ENCODE measurements around the gene HLA-A. TPM values are rescaled to one million over a fixed set of nuclear protein-coding genes. Genes with fewer than 3 reads are reported as not detected.

HLA-A gene
- total and polyA plus RNA-seq, 5 donors from 2014 or later: 2,388 to 5,572 (median 3,890) TPM

- ATAC-seq (ENCODE audit: low read depth in 2 of 2): no peak
- Histone ChIP-seq H3K27me3 (ENCODE audit: control insufficient read depth, insufficient read depth, low read length) (no peaks in the 10 kb centered on the region), H3K9me3 (ENCODE audit: control insufficient read depth in 2 of 2, low read length in 2 of 2) (no peaks in the 10 kb centered on the region), H3K4me3 (ENCODE audit: low read depth, low read length) (no peak overlapping the region), H3K36me3 (ENCODE audit: control insufficient read depth, insufficient read depth, low read length) (no peaks in the 10 kb centered on the region), H3K27ac (ENCODE audit: insufficient read depth, low read length, poor library complexity, severe bottlenecking) (no peak overlapping the region), H3K4me1 (ENCODE audit: control insufficient read depth, insufficient read depth, low read length, poor library complexity, severe bottlenecking) (no peaks in the 10 kb centered on the region)
- Mint-ChIP-seq H3K36me3 (peaks cover 5% of the 10 kb centered on the region), H3K4me1 (peaks cover 0 to 5% (median 0%) of the 10 kb centered on the region in 4 donors), H3K4me3 (no peak overlapping the region), H3K9me3 (no peaks in the 10 kb centered on the region), H3K27ac (no peak overlapping the region), H3K27me3 (no peaks in the 10 kb centered on the region)
- DNase-seq: no peak
These were observed 32.3 kb upstream of the HLA-A start for GRCh38 chr6:29909985-29910384.

GRCh38 chr6:29912840-29913239, 29.5 kb upstream of the HLA-A start:
- Mint-ChIP-seq H3K36me3 (peaks cover 5% of the 10 kb centered on the region), H3K4me1 (peaks cover 0 to 5% (median 0%) of the 10 kb centered on the region in 4 donors), H3K9me3 (no peaks in the 10 kb centered on the region), H3K27me3 (no peaks in the 10 kb centered on the region), H3K4me3 (no peak overlapping the region), H3K27ac (no peak overlapping the region)
- ATAC-seq (ENCODE audit: low read depth in 2 of 2) (no peak), DNase-seq (no peak)
- H3K27me3 ChIP-seq (ENCODE audit: control insufficient read depth, insufficient read depth, low read length): no peaks in the 10 kb centered on the region
- no peaks in the 10 kb centered on the region for H3K36me3 ChIP-seq (ENCODE audit: control insufficient read depth, insufficient read depth, low read length)
- no peak overlapping the region for H3K4me3 ChIP-seq (ENCODE audit: low read depth, low read length)
- no peaks in the 10 kb centered on the region for H3K9me3 ChIP-seq (ENCODE audit: control insufficient read depth in 2 of 2, low read length in 2 of 2)
- no peak overlapping the region for H3K27ac ChIP-seq (ENCODE audit: insufficient read depth, low read length, poor library complexity, severe bottlenecking)
- H3K4me1 ChIP-seq (ENCODE audit: control insufficient read depth, insufficient read depth, low read length, poor library complexity, severe bottlenecking): no peaks in the 10 kb centered on the region

- no peak for DNase-seq
- Mint-ChIP-seq H3K36me3 (peaks cover 3% of the 10 kb centered on the region), H3K27me3 (no peaks in the 10 kb centered on the region), H3K9me3 (no peaks in the 10 kb centered on the region), H3K4me1 (peaks cover 0 to 2% (median 0%) of the 10 kb centered on the region in 4 donors), H3K4me3 (no peak overlapping the region), H3K27ac (no peak overlapping the region)
- no peak for ATAC-seq (ENCODE audit: low read depth in 2 of 2)
- Histone ChIP-seq H3K27me3 (ENCODE audit: control insufficient read depth, insufficient read depth, low read length) (no peaks in the 10 kb centered on the region), H3K36me3 (ENCODE audit: control insufficient read depth, insufficient read depth, low read length) (no peaks in the 10 kb centered on the region), H3K4me1 (ENCODE audit: control insufficient read depth, insufficient read depth, low read length, poor library complexity, severe bottlenecking) (no peaks in the 10 kb centered on the region), H3K9me3 (ENCODE audit: control insufficient read depth in 2 of 2, low read length in 2 of 2) (no peaks in the 10 kb centered on the region), H3K27ac (ENCODE audit: insufficient read depth, low read length, poor library complexity, severe bottlenecking) (no peak overlapping the region), H3K4me3 (ENCODE audit: low read depth, low read length) (no peak overlapping the region)
These were observed 25.6 kb upstream of the HLA-A start for GRCh38 chr6:29916741-29917140.

GRCh38 chr6:29917857-29918256, 24.5 kb upstream of the HLA-A start:
- no peak overlapping the region for H3K27ac Mint-ChIP-seq
- Histone ChIP-seq H3K27me3 (ENCODE audit: control insufficient read depth, insufficient read depth, low read length) (no peaks in the 10 kb centered on the region), H3K4me1 (ENCODE audit: control insufficient read depth, insufficient read depth, low read length, poor library complexity, severe bottlenecking) (no peaks in the 10 kb centered on the region), H3K9me3 (ENCODE audit: control insufficient read depth in 2 of 2, low read length in 2 of 2) (no peaks in the 10 kb centered on the region), H3K4me3 (ENCODE audit: low read depth, low read length) (no peak overlapping the region), H3K36me3 (ENCODE audit: control insufficient read depth, insufficient read depth, low read length) (no peaks in the 10 kb centered on the region), H3K27ac (ENCODE audit: insufficient read depth, low read length, poor library complexity, severe bottlenecking) (no peak overlapping the region)
- no peaks in the 10 kb centered on the region for H3K36me3 Mint-ChIP-seq
- peak in 1 of 3 donors; percentile 14 for DNase-seq
- H3K27me3 Mint-ChIP-seq: no peaks in the 10 kb centered on the region
- peaks cover 0 to 2% (median 0%) of the 10 kb centered on the region in 4 donors for H3K4me1 Mint-ChIP-seq
- H3K9me3 Mint-ChIP-seq: no peaks in the 10 kb centered on the region
- ATAC-seq (ENCODE audit: low read depth in 2 of 2): no peak
- H3K4me3 Mint-ChIP-seq: no peak overlapping the region

- Histone ChIP-seq H3K27me3 (ENCODE audit: control insufficient read depth, insufficient read depth, low read length) (no peaks in the 10 kb centered on the region), H3K36me3 (ENCODE audit: control insufficient read depth, insufficient read depth, low read length) (no peaks in the 10 kb centered on the region), H3K4me1 (ENCODE audit: control insufficient read depth, insufficient read depth, low read length, poor library complexity, severe bottlenecking) (no peaks in the 10 kb centered on the region), H3K27ac (ENCODE audit: insufficient read depth, low read length, poor library complexity, severe bottlenecking) (no peak overlapping the region), H3K4me3 (ENCODE audit: low read depth, low read length) (no peak overlapping the region), H3K9me3 (ENCODE audit: control insufficient read depth in 2 of 2, low read length in 2 of 2) (no peaks in the 10 kb centered on the region)
- H3K4me3 Mint-ChIP-seq: peak overlapping the region in 1 of 4 donors; percentile 15
- H3K27me3 Mint-ChIP-seq: no peaks in the 10 kb centered on the region
- no peaks in the 10 kb centered on the region for H3K36me3 Mint-ChIP-seq
- no peak for ATAC-seq (ENCODE audit: low read depth in 2 of 2)
- DNase-seq: no peak
- H3K27ac Mint-ChIP-seq: no peak overlapping the region
- peaks cover 0 to 7% (median under 1%) of the 10 kb centered on the region in 4 donors for H3K4me1 Mint-ChIP-seq
- H3K9me3 Mint-ChIP-seq: no peaks in the 10 kb centered on the region
These were observed 22.6 kb upstream of the HLA-A start for GRCh38 chr6:29919506-29920445.

GRCh38 chr6:29924287-29924686, 18.0 kb upstream of the HLA-A start:
- H3K9me3 ChIP-seq (ENCODE audit: control insufficient read depth in 2 of 2, low read length in 2 of 2): no peaks in the 10 kb centered on the region
- no peak for DNase-seq
- Mint-ChIP-seq H3K36me3 (peaks cover 3% of the 10 kb centered on the region), H3K4me1 (peaks cover 0 to 27% (median 10%) of the 10 kb centered on the region in 4 donors), H3K27ac (no peak overlapping the region), H3K9me3 (no peaks in the 10 kb centered on the region), H3K4me3 (peak overlapping the region in 1 of 4 donors; percentile 69), H3K27me3 (no peaks in the 10 kb centered on the region)
- H3K4me1 ChIP-seq (ENCODE audit: control insufficient read depth, insufficient read depth, low read length, poor library complexity, severe bottlenecking): peaks cover 20% of the 10 kb centered on the region
- no peak overlapping the region for H3K4me3 ChIP-seq (ENCODE audit: low read depth, low read length)
- no peaks in the 10 kb centered on the region for H3K27me3 ChIP-seq (ENCODE audit: control insufficient read depth, insufficient read depth, low read length)
- no peak overlapping the region for H3K27ac ChIP-seq (ENCODE audit: insufficient read depth, low read length, poor library complexity, severe bottlenecking)
- no peak for ATAC-seq (ENCODE audit: low read depth in 2 of 2)
- no peaks in the 10 kb centered on the region for H3K36me3 ChIP-seq (ENCODE audit: control insufficient read depth, insufficient read depth, low read length)

- no peaks in the 10 kb centered on the region for H3K9me3 Mint-ChIP-seq
- Histone ChIP-seq H3K36me3 (ENCODE audit: control insufficient read depth, insufficient read depth, low read length) (no peaks in the 10 kb centered on the region), H3K4me1 (ENCODE audit: control insufficient read depth, insufficient read depth, low read length, poor library complexity, severe bottlenecking) (peaks cover 20% of the 10 kb centered on the region), H3K9me3 (ENCODE audit: control insufficient read depth in 2 of 2, low read length in 2 of 2) (no peaks in the 10 kb centered on the region), H3K4me3 (ENCODE audit: low read depth, low read length) (no peak overlapping the region), H3K27ac (ENCODE audit: insufficient read depth, low read length, poor library complexity, severe bottlenecking) (peak overlapping the region; percentile 96), H3K27me3 (ENCODE audit: control insufficient read depth, insufficient read depth, low read length) (no peaks in the 10 kb centered on the region)
- peaks cover 7% of the 10 kb centered on the region for H3K36me3 Mint-ChIP-seq
- peak overlapping the region in 2 of 4 donors; percentile 69 to 73 for H3K4me3 Mint-ChIP-seq
- peak in 1 of 2 donors; percentile 29 for ATAC-seq (ENCODE audit: low read depth in 2 of 2)
- peak overlapping the region in 1 of 3 donors; percentile 83 for H3K27ac Mint-ChIP-seq
- DNase-seq: peak in 1 of 3 donors; percentile 43
- H3K27me3 Mint-ChIP-seq: no peaks in the 10 kb centered on the region
- peaks cover 0 to 27% (median 12%) of the 10 kb centered on the region in 4 donors for H3K4me1 Mint-ChIP-seq
These were observed 17.6 kb upstream of the HLA-A start for GRCh38 chr6:29924731-29925130.

Data from CD4-positive, CD25-positive, alpha-beta regulatory T cell (primary cell).